ENCODE measurements around the gene TMEM161B. TPM values are rescaled to one million over a fixed set of nuclear protein-coding genes. Genes with fewer than 3 reads are reported as not detected.
A peak's percentile ranks its signal among the peaks of the same experiment; 100 is the strongest.

The TMEM161B gene
- total RNA-seq, 6 donors from 2014 or later = 8.5 to 35.5 (median 13.8) TPM

GRCh38 chr5:88251048-88251711, 17.5 kb downstream of the TMEM161B start:
- 89 to 94% methylated on average over 2 of the region's 2 CpGs for WGBS, 2 donors
- Histone ChIP-seq H3K9me3 (no peaks in the 10 kb centered on the region), H3K4me1 (no peaks in the 10 kb centered on the region), H3K4me3 (no peak overlapping the region), H3K27me3 (no peaks in the 10 kb centered on the region), H3K27ac (no peak overlapping the region), H3K36me3 (no peaks in the 10 kb centered on the region)
- DNase-seq (peak in 1 of 2 donors; percentile 20), ATAC-seq (ENCODE audit: low FRiP score in 2 of 2) (no peak)
- TF ChIP-seq CTCF (IDR thresholded peaks at IDR 0.05) (no peak), POLR2A (IDR thresholded peaks at IDR 0.05) (no peak)

GRCh38 chr5:88250010-88250409, 18.6 kb downstream of the TMEM161B start:
- Histone ChIP-seq H3K9me3 (no peaks in the 10 kb centered on the region), H3K27ac (no peak overlapping the region), H3K4me3 (no peak overlapping the region), H3K36me3 (no peaks in the 10 kb centered on the region), H3K27me3 (no peaks in the 10 kb centered on the region), H3K4me1 (no peaks in the 10 kb centered on the region)
- TF ChIP-seq POLR2A (IDR thresholded peaks at IDR 0.05) (no peak), EP300 (IDR thresholded peaks at IDR 0.05) (no peak), POLR2AphosphoS5 (IDR thresholded peaks at IDR 0.05) (no peak), CTCF (IDR thresholded peaks at IDR 0.05) (no peak)
- whole genome bisulfite sequencing, 2 donors = 90 to 96% methylated on average over 2 of the region's 2 CpGs
- ATAC-seq (ENCODE audit: low FRiP score in 2 of 2) (no peak), DNase-seq (no peak)

GRCh38 chr5:88248743-88249540, 19.7 kb downstream of the TMEM161B start:
- TF ChIP-seq POLR2A (IDR thresholded peaks at IDR 0.05) = no peak
- TF ChIP-seq CTCF (IDR thresholded peaks at IDR 0.05) = no peak
- TF ChIP-seq POLR2AphosphoS5 (IDR thresholded peaks at IDR 0.05) = no peak
- no peak for TF ChIP-seq EP300 (IDR thresholded peaks at IDR 0.05)
- H3K9me3 ChIP-seq = no peaks in the 10 kb centered on the region
- DNase-seq = no peak
- H3K36me3 ChIP-seq = no peaks in the 10 kb centered on the region
- no peaks in the 10 kb centered on the region for H3K27me3 ChIP-seq
- WGBS, 2 donors = 96 to 98% methylated on average over 2 of the region's 2 CpGs
- no peaks in the 10 kb centered on the region for H3K4me1 ChIP-seq
- ATAC-seq (ENCODE audit: low FRiP score in 2 of 2) = no peak
- no peak overlapping the region for H3K27ac ChIP-seq
- H3K4me3 ChIP-seq = no peak overlapping the region

- Histone ChIP-seq H3K9me3 (no peaks in the 10 kb centered on the region), H3K27ac (no peak overlapping the region), H3K36me3 (no peaks in the 10 kb centered on the region), H3K27me3 (no peaks in the 10 kb centered on the region), H3K4me3 (no peak overlapping the region), H3K4me1 (no peaks in the 10 kb centered on the region)
- no peak for ATAC-seq (ENCODE audit: low FRiP score in 2 of 2)
- 84 to 89% methylated on average over 3 of the region's 3 CpGs for WGBS, 2 donors
- DNase-seq = no peak
- TF ChIP-seq POLR2AphosphoS5 (IDR thresholded peaks at IDR 0.05) (no peak), POLR2A (IDR thresholded peaks at IDR 0.05) (no peak), EP300 (IDR thresholded peaks at IDR 0.05) (no peak), CTCF (IDR thresholded peaks at IDR 0.05) (no peak)
Observed at GRCh38 chr5:88248094-88248493, 20.6 kb downstream of the TMEM161B start.

GRCh38 chr5:88245893-88246244, 22.8 kb downstream of the TMEM161B start:
- H3K27me3 ChIP-seq = no peaks in the 10 kb centered on the region
- H3K9me3 ChIP-seq = no peaks in the 10 kb centered on the region
- DNase-seq (no peak), ATAC-seq (ENCODE audit: low FRiP score in 2 of 2) (no peak)
- TF ChIP-seq CTCF (IDR thresholded peaks at IDR 0.05) = no peak
- no peak for TF ChIP-seq POLR2AphosphoS5 (IDR thresholded peaks at IDR 0.05)
- no peak for TF ChIP-seq POLR2A (IDR thresholded peaks at IDR 0.05)
- no peak for TF ChIP-seq EP300 (IDR thresholded peaks at IDR 0.05)
- H3K36me3 ChIP-seq = no peaks in the 10 kb centered on the region
- H3K27ac ChIP-seq = no peak overlapping the region
- no peak overlapping the region for H3K4me3 ChIP-seq
- no peaks in the 10 kb centered on the region for H3K4me1 ChIP-seq

All from upper lobe of left lung (tissue), 6 donors.